Measurements from ENCODE around the gene WIPF3.

Gene WIPF3

DNA sequence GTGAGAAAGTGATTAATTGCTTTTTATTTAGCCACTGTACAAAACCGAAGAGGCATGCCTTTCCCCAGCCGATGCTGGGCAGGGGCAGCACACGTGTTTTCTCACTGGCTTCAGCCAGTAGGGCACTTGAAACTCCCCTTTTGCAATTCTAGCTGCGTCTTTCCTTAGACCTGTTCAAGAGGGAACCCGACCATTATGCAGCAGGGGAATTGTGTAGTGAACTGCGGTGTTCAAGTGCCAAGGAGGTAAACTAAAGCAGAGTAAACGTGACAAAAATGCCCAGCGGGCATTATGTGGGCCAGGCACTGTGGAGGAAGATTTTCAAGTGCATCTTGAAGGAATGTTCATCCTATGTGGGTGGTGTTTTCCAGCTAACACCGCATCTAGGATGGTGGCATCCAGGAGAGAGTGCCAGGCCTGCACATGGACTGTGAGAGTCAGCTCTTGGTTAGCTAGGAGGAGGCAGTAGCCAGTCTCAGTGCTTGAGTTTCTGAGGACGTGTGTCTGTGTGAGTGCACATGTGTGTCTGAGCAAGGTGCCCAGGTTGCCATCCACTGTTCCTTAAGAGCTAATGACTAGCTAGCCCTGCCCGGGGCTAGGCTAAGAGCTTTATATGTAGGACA is 3.3 kb downstream of the WIPF3 start:
- DNase-seq (ENCODE audit: low read depth) = no peak

DNA sequence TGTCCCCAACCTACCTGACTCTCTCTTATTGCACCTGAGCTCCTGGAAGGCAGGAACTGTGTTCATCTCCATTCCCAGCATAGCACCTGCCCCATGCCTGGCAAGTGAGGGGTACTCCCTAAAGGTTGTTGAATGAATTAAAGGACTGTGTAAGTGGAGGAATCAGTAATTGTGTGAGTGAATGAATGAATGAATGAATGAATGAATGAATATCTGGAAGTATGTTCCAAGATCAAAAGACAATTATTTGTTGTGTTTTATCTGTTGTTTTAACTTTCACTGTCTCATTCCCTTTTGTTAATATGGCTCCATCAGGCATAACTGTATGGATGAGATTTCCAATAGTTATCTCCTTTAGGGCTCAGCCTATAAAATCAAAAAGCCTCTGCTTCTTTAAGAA is 4.0 kb downstream of the WIPF3 start:
- DNase-seq (ENCODE audit: low read depth) = no peak

- DNase-seq (ENCODE audit: low read depth) = no peak
Measured at GRCh38 chr7:29810813-29811482, 4.6 kb downstream of the WIPF3 start.

DNA sequence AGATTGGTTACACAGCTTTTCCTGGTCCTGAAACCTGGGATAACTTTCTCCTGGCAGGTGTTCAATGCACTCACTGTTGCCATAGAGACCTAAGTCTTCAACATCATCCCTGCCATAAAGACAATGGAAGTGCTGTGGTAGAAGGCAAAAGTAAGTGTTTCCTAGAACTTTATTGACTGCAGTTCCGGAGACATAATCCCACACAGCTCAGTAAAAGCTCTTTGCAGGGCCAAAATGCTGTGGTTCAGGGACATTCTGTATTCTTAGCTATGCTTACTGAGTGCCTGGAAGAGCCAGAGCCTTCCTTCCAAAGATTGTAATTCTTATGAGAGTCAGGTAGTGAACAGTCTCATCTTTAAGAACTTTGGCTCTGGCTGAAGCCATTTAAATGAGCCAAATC is 5.3 kb downstream of the WIPF3 start:
- DNase-seq (ENCODE audit: low read depth) = no peak

DNA sequence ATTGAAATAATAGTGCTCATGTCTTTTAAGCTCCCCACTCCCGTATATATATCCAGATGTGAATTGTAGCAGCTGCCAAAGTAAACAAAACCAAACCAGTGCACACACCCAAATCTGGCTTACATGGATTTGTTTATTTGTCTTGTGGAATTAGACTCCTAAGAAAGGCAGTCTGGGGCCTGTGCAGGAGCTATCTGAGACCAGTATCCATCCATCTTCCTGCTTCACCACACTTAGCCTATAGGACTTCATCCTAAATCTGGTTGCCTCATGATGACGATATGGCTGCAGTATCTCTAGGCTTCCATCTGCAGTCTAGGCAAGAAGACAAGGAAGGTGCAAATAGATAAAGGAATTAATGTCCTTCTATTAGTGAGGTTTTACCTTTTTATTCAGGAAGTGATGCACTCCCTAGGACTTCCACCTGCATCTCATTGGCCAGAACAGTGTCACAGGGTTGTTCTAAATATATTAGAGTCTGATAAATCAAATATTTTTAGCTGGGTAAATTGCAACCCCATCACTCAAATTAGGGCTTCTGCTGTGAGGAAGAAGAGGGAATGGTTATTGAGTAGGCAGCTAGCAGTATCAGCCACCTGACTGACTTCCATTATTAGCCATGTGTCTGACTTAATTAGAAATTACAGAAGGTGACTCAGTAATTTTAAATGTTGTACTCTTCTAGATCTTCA is 6.0 kb downstream of the WIPF3 start:
- DNase-seq (ENCODE audit: low read depth) = no peak

DNA sequence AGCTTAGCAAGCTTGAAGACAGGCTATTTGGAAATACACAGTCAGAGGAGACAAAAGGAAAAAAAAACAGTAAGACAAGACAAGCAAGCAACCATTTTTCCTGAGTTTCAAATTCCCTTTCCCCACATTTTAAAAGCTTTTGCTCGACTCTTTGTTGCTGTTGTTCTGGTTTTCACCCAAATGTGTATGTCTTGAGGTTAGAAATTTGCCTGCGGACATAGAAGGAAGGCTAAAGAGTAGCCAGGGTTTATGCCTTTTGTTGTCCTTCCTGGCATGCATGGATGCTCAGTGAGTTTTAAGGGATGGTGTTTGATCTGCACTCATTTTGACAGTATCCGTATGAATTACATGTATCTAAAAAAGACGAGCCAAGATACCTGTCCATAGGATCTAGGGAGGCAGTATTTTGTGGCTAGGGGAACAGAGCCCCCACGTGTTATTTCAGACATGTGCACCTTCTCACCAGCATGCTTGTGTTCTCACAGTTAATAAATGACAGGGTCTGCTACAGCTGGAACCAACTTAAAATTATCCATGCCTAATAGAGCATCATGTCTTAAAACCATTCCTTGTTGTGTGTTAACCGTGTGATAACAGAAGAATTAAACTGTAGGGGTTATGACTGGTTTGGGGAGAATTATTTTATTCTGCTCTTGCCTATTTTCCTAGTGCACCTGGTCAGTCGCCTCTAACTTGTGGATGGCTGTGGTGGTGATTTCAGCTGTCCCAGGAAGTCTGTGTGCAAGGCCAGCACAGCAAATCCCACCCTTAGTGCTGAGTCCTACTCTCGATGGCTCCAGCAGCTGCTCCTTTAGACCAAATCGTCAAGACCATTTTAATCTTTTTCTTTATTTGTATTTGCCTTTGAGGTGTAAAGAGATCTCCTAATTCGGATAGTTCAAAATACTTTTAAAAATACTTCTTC is 9.1 kb downstream of the WIPF3 start:
- no peak for DNase-seq (ENCODE audit: low read depth)

GRCh38 chr7:29818308-29818707 is 12.0 kb downstream of the WIPF3 start:
- no peak for DNase-seq (ENCODE audit: low read depth)

- DNase-seq (ENCODE audit: low read depth) = no peak
Measured at GRCh38 chr7:29825775-29826529, 19.6 kb downstream of the WIPF3 start.

DNA sequence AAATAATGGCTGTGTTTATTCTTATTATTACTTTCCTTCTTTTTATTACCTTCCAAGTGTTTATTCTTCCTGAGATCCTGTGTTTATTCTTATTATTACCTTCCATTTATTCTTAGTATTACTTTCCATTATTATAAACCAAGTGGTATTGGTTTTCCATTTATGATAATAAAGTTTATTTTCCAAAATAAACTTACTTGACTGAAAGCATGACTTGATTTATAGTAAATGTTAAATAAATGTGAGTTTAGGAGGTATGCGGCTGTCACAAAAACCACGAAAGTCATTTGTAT is 20.2 kb downstream of the WIPF3 start:
- no peak for DNase-seq (ENCODE audit: low read depth)

GRCh38 chr7:29826904-29827303 is 20.6 kb downstream of the WIPF3 start:
- no peak for DNase-seq (ENCODE audit: low read depth)

- DNase-seq (ENCODE audit: low read depth) = no peak
Measured at GRCh38 chr7:29831705-29832104, 25.4 kb downstream of the WIPF3 start.

DNA sequence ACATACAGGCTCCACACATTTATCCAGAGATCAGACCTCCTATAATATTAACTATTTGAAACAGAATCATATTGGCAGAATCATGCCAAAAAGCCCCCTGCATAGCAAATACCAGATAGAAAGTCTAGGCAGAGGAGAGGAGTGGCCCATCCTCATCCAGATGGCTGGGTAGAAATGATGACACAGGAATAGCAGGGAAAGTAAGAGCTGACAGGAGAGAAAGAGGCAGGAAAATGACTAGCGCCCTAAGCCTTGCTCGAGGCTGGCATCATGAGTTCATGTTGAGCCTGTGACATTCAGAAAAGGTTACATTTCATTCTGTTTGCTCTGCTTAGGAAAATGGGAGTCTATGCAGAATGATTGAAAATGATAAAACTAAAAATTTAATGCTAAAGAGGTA is 27.6 kb downstream of the WIPF3 start:
- no peak for DNase-seq (ENCODE audit: low read depth)

GRCh38 chr7:29835718-29836117 is 29.4 kb downstream of the WIPF3 start:
- DNase-seq (ENCODE audit: low read depth) = no peak

DNA sequence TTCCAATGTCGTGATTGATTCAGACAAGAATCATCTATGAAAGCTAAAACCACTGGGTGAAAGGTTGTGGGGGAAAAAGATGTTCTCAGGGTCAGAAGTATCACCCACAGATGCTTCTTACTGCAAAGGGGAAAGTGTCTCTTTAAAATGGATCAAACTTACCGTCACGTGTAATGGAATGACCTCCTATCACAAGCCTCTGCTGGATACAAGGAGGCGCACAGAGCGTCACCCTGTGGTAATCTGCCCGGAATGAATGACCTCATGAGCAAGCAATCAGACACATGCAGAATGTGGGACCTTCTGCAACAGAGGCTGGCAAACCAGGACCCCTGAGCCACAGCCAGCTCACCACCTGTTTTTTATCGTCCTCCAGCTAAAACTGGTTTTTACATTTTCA is 33.0 kb downstream of the WIPF3 start:
- no peak for DNase-seq (ENCODE audit: low read depth)

DNA sequence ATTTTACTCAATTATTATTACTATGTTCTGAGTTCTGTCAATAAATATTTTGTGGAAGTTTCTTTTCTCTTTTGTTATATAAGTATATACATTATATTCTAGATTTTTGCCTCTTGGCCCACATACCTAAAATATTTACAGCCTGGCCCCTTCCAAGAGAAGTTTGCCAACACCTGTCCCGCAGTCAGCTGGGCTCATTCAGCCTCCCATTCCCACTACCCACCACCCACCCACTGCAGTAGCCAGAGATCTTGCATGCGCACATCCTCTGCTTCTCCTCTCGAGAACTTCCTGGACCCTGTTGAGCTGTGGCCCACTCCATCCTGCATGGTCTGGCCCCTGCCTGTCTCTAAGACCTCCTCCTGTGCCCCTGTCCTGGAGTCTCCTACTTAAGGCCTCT is 33.6 kb downstream of the WIPF3 start:
- DNase-seq (ENCODE audit: low read depth) = no peak

- no peak for DNase-seq (ENCODE audit: low read depth)
Measured at GRCh38 chr7:29840701-29841100, 34.4 kb downstream of the WIPF3 start.

- DNase-seq (ENCODE audit: low read depth) = no peak
Measured at GRCh38 chr7:29841926-29842701, 35.8 kb downstream of the WIPF3 start.

GRCh38 chr7:29843093-29843492 is 36.8 kb downstream of the WIPF3 start:
- DNase-seq (ENCODE audit: low read depth) = no peak

DNA sequence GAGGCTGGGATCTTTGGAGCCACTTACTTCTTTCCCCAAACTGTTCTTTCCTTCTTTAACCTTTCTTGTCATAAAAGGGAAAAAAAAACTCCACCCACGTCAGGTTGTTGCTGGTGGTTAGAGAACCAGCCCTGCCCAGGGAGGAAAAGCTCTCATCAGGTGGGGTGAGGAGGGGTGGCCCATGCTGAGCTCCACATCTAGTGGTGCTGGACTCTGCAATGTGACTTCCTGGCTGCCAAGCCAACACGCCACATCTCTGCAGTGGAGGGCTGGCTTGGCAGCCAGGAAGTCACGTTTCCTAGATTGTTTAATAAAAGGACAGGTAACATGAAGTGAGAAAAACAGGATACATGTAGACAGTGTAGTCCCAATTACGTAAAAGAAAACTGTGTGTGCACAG is 37.4 kb downstream of the WIPF3 start:
- no peak for DNase-seq (ENCODE audit: low read depth)

DNA sequence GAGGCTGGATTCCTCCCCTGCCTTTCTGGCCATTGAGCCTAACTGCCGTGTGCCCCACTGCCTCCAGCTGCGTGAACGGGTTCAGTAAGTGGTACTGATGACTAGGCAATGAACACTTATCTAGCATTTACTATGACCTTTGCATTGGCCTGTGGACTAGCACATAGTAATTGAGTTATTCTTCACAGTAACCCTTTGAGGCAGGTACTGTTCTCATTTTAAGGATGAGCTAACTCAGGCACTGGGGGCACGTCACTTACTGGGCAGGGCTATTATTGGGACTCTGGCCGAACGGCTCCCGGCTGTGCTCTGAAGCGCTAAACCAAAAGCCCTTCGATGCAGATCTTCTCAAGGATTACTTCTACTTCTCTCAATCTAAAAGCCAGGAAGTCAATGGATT is 38.3 kb downstream of the WIPF3 start:
- DNase-seq (ENCODE audit: low read depth) = no peak

- no peak for DNase-seq (ENCODE audit: low read depth)
Measured at GRCh38 chr7:29847496-29847895, 41.2 kb downstream of the WIPF3 start.

Data from stimulated activated CD4-positive, alpha-beta T cell treated with anti-CD3 and anti-CD28 coated beads, Interleukin-2, amount 100 ng/mL, for 4 hours (primary cell).